CD14-positive monocyte (primary cell): ENCODE results near the gene DAPK2. TPM values are rescaled to one million over a fixed set of nuclear protein-coding genes. Genes with fewer than 3 reads are reported as not detected.

Experiments used
- DNase-seq, 3 donors: peaks; one replicate each; pipeline ENCODE4 v3.0.0-alpha.2; 2011 to 2022
- H2AFZ ChIP-seq: 2 replicates; pipeline ENCODE4 v1.6.0; 2012; ENCODE audit warnings: mild to moderate bottlenecking, low read depth, low read length, inconsistent platforms; ENCODE audit not compliant: insufficient read depth, poor library complexity, severe bottlenecking
- H3K27ac ChIP-seq, 2 donors: 1 replicate in 1 of 2; 2 replicates in 1 of 2; pipeline ENCODE4 v1.5.1; 2012 to 2013; ENCODE audit warnings: low read length in 2 of 2, control low read depth in 1 of 2, inconsistent platforms in 1 of 2, low read depth in 1 of 2, mild to moderate bottlenecking in 1 of 2
- H3K27me3 ChIP-seq, 2 donors: one replicate each; pipeline versions ENCODE4 v1.6.0 to v1.6.1; 2011 to 2013; ENCODE audit warnings: low read length in 2 of 2; ENCODE audit not compliant: control insufficient read depth in 2 of 2, insufficient read depth in 2 of 2
- H3K36me3 ChIP-seq, 2 donors: replicated peaks in 1 of 2; 1 replicate in 1 of 2; 2 replicates in 1 of 2; pipeline versions ENCODE4 v1.5.1 to v1.6.1; 2012 to 2013; ENCODE audit warnings: low read length in 2 of 2, control low read depth in 1 of 2, inconsistent platforms in 1 of 2, mild to moderate bottlenecking in 1 of 2; ENCODE audit not compliant: insufficient read depth in 2 of 2, control insufficient read depth in 1 of 2
- H3K4me1 ChIP-seq, 2 donors: 1 replicate in 1 of 2; 2 replicates in 1 of 2; pipeline versions ENCODE4 v1.5.1 to v1.6.1; 2012 to 2013; ENCODE audit warnings: low read length in 2 of 2, control low read depth in 1 of 2, inconsistent platforms in 1 of 2, mild to moderate bottlenecking in 1 of 2, moderate library complexity in 1 of 2; ENCODE audit not compliant: insufficient read depth in 2 of 2, control insufficient read depth in 1 of 2
- H3K4me2 ChIP-seq: replicated peaks from 2 replicates; pipeline ENCODE3; 2012; ENCODE audit warnings: low read length, moderate library complexity, mild to moderate bottlenecking; ENCODE audit not compliant: poor library complexity, severe bottlenecking; ENCODE audit errors: extremely low read depth
- H3K4me3 ChIP-seq, 3 experiments: fragments of 200-600 bp in 1 of 3; sonication (generic) in 1 of 3; replicated peaks in 1 of 3; 1 replicate in 2 of 3; 2 replicates in 1 of 3; pipeline ENCODE4 v1.5.1; 2011 to 2013; ENCODE audit warnings: low read length in 3 of 3, mild to moderate bottlenecking in 3 of 3, control low read depth in 2 of 3, low read depth in 2 of 3, inconsistent platforms in 1 of 3, moderate library complexity in 1 of 3
- H3K79me2 ChIP-seq: 2 replicates; pipeline ENCODE4 v1.6.0; 2012; ENCODE audit warnings: mild to moderate bottlenecking, control low read depth, inconsistent platforms, low read length, moderate library complexity; ENCODE audit not compliant: insufficient read depth
- H3K9ac ChIP-seq: 2 replicates; pipeline ENCODE4 v1.6.0; 2017; ENCODE audit warnings: low read length, mild to moderate bottlenecking; ENCODE audit not compliant: insufficient read depth, poor library complexity, severe bottlenecking
- H3K9me3 ChIP-seq, 2 donors: replicated peaks in 1 of 2; 1 replicate in 1 of 2; 2 replicates in 1 of 2; pipeline versions ENCODE4 v1.5.1 to v1.6.1; 2012 to 2013; ENCODE audit warnings: low read length in 2 of 2, control low read depth in 1 of 2; ENCODE audit not compliant: control insufficient read depth in 1 of 2, insufficient read depth in 1 of 2
- H4K20me1 ChIP-seq: 2 replicates; pipeline ENCODE4 v1.6.0; 2012; ENCODE audit warnings: mild to moderate bottlenecking, low read length, control low read depth, moderate library complexity; ENCODE audit not compliant: insufficient read depth
- H3K27ac Mint-ChIP-seq, 7 donors: one replicate each; pipeline ENCODE4 v1.8.0; 2020; ENCODE audit warnings: mild to moderate bottlenecking in 7 of 7, mixed read lengths in 7 of 7, moderate library complexity in 6 of 7, inconsistent platforms in 2 of 7
- H3K27me3 Mint-ChIP-seq, 3 donors: one replicate each; pipeline ENCODE4 v1.8.0; 2021 to 2022; ENCODE audit warnings: low read depth in 3 of 3, mild to moderate bottlenecking in 3 of 3, mixed read lengths in 3 of 3, moderate library complexity in 3 of 3, inconsistent platforms in 1 of 3
- H3K36me3 Mint-ChIP-seq, 2 donors: one replicate each; pipeline ENCODE4 v1.8.0; 2020; ENCODE audit warnings: mixed read lengths in 2 of 2, inconsistent platforms in 1 of 2, mild to moderate bottlenecking in 1 of 2
- H3K4me1 Mint-ChIP-seq: one replicate; pipeline ENCODE4 v1.8.0; 2020; ENCODE audit warnings: mild to moderate bottlenecking, mixed read lengths
- H3K4me3 Mint-ChIP-seq, 2 donors: one replicate each; pipeline ENCODE4 v1.8.0; 2020; ENCODE audit warnings: mild to moderate bottlenecking in 2 of 2, mixed read lengths in 2 of 2, moderate library complexity in 1 of 2
- H3K9me3 Mint-ChIP-seq, 7 donors: one replicate each; pipeline ENCODE4 v1.8.0; 2020 to 2022; ENCODE audit warnings: mixed read lengths in 7 of 7, mild to moderate bottlenecking in 6 of 7, moderate library complexity in 6 of 7, inconsistent platforms in 2 of 7
- CTCF ChIP-seq: fragments of 200-600 bp; IDR thresholded peaks from one replicate; pipeline ENCODE4 v1.8.0; 2022; ENCODE audit warnings: antibody characterized with exemption, mild to moderate bottlenecking
- WGBS: methylation state at CpG from one replicate; pipeline ENCODE4 v1.1.5; 2013; ENCODE audit warnings: missing lambda C conversion rate; ENCODE audit not compliant: insufficient coverage; 5-methylcytosine and 5-hydroxymethylcytosine counted together
- intact Hi-C, 2 donors: fragments of 100-400 bp; cut with micrococcal nuclease; formaldehyde crosslinking; loops; one replicate each; pipeline versions ENCODE4 v1.15.0 to v1.15.1; 2023
- polyA plus RNA-seq, 3 donors: library from polyadenylated mRNA; depleted of rRNA in 1 of 3; unstranded in 2 of 3; stranded (reverse) in 1 of 3; fragments of 300-500 nt in 2 of 3; fragments of >200 nt in 1 of 3; fragmentation: Illumina TruSeq in 2 of 3; gene quantifications; 1 replicate in 2 of 3; 2 replicates in 1 of 3; pipeline ENCODE4 v1.2.3, GENCODE V29; 2012 to 2021

DAPK2 gene
- polyA plus RNA-seq, 3 donors = 0.59 to 4.1 (median 2.1) TPM

- no peaks in the 10 kb centered on the region for H3K36me3 Mint-ChIP-seq
- intact Hi-C loops = no loop called here
- H3K4me1 Mint-ChIP-seq = peaks cover 6% of the 10 kb centered on the region
- H3K27me3 Mint-ChIP-seq = peaks cover 1 to 2% (median 1%) of the 10 kb centered on the region in 3 donors
- H3K4me3 ChIP-seq = no peak overlapping the region
- no peaks in the 10 kb centered on the region for H3K36me3 ChIP-seq
- H3K27ac Mint-ChIP-seq = no peak overlapping the region
- H3K9ac ChIP-seq = no peak overlapping the region
- no peak overlapping the region for H2AFZ ChIP-seq
- DNase-seq = no peak
- no peaks in the 10 kb centered on the region for H4K20me1 ChIP-seq
- no peak overlapping the region for H3K4me3 Mint-ChIP-seq
- H3K9me3 Mint-ChIP-seq = peaks cover 0 to 6% (median 0%) of the 10 kb centered on the region in 7 donors
- no peaks in the 10 kb centered on the region for H3K9me3 ChIP-seq
- no peaks in the 10 kb centered on the region for H3K27me3 ChIP-seq
- no peak for TF ChIP-seq CTCF
- H3K27ac ChIP-seq = no peak overlapping the region
- H3K4me2 ChIP-seq = no peak overlapping the region
- peaks cover 0 to 5% of the 10 kb centered on the region in 2 donors for H3K4me1 ChIP-seq
- WGBS = 98% methylated on average over 3 of the region's 4 CpGs
- no peaks in the 10 kb centered on the region for H3K79me2 ChIP-seq
Measured at GRCh38 chr15:63931556-63931955, 114.7 kb downstream of the DAPK2 start.

DNA sequence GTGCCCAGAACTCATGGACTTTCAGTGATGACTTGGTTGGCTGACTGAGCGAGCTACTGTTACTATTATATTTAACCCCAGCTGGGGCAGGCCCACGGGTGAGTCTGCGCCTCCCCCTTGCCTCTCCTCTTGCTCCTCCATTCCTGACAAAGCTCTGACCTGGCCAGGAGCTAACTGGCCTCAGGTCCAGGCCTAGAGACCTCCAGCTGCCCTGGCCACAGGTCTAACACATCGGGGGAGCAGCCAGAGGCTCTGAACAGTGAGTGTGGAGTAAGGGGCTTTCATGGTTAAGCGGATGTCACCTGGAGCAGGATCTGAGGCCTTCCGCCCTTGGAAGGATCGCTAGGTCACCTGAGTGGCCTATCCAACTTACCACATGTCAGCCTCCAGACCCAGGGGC lies 116.3 kb downstream of the DAPK2 start:
- Histone ChIP-seq H3K36me3 (no peaks in the 10 kb centered on the region), H3K27ac (no peak overlapping the region), H3K9me3 (no peaks in the 10 kb centered on the region), H2AFZ (no peak overlapping the region), H3K4me2 (no peak overlapping the region), H4K20me1 (no peaks in the 10 kb centered on the region), H3K4me3 (no peak overlapping the region), H3K79me2 (no peaks in the 10 kb centered on the region), H3K27me3 (no peaks in the 10 kb centered on the region), H3K9ac (no peak overlapping the region), H3K4me1 (peaks cover 0 to 5% of the 10 kb centered on the region in 2 donors)
- peaks cover 0 to 6% (median 0%) of the 10 kb centered on the region in 7 donors for H3K9me3 Mint-ChIP-seq
- no peak overlapping the region for H3K4me3 Mint-ChIP-seq
- no peaks in the 10 kb centered on the region for H3K36me3 Mint-ChIP-seq
- 100% methylated on average over 4 of the region's 7 CpGs for WGBS
- no peak for TF ChIP-seq CTCF
- intact Hi-C loops = no loop called here
- H3K4me1 Mint-ChIP-seq = peaks cover 6% of the 10 kb centered on the region
- no peak overlapping the region for H3K27ac Mint-ChIP-seq
- DNase-seq = no peak
- peaks cover 1 to 3% (median 2%) of the 10 kb centered on the region in 3 donors for H3K27me3 Mint-ChIP-seq
